ENCODE results near the gene SPTBN4. TPM values are rescaled to one million over a fixed set of nuclear protein-coding genes. Genes with fewer than 3 reads are reported as not detected.
"Not testable (repeated sequence)": the region's sequence is repeated elsewhere in the genome, so short reads cannot be mapped to it uniquely, and the experiment has no call there.

The SPTBN4 gene
- polyA plus RNA-seq, 12 donors: 0.14 to 0.83 (median 0.33) TPM; not detected in 2

- no peak for DNase-seq
Observed at GRCh38 chr19:40502647-40503319, 36.0 kb downstream of the SPTBN4 start.

- no peak for DNase-seq
Observed at GRCh38 chr19:40503320-40503695, 36.5 kb downstream of the SPTBN4 start.

- no peak for DNase-seq
Observed at GRCh38 chr19:40506099-40506498, 39.3 kb downstream of the SPTBN4 start.

- no peak for DNase-seq
Observed at GRCh38 chr19:40507892-40508291, 41.1 kb downstream of the SPTBN4 start.

GRCh38 chr19:40508739-40509260 is 42.0 kb downstream of the SPTBN4 start:
- no peak for DNase-seq

GRCh38 chr19:40510526-40511115 is 43.8 kb downstream of the SPTBN4 start:
- DNase-seq: no peak

- no peak for DNase-seq
Observed at GRCh38 chr19:40511487-40511886, 44.7 kb downstream of the SPTBN4 start.

- DNase-seq: no peak
Observed at GRCh38 chr19:40512110-40512472, 45.3 kb downstream of the SPTBN4 start.

GRCh38 chr19:40512473-40513344 is 45.9 kb downstream of the SPTBN4 start:
- DNase-seq: no peak

GRCh38 chr19:40513345-40513678 is 46.5 kb downstream of the SPTBN4 start:
- DNase-seq: no peak

- no peak for DNase-seq
Observed at GRCh38 chr19:40513741-40514315, 47.0 kb downstream of the SPTBN4 start.

- no peak for DNase-seq
Observed at GRCh38 chr19:40517248-40517647, 50.4 kb downstream of the SPTBN4 start.

GRCh38 chr19:40519352-40520322 is 52.8 kb downstream of the SPTBN4 start:
- DNase-seq: no peak

GRCh38 chr19:40521276-40521675 is 54.5 kb downstream of the SPTBN4 start:
- DNase-seq: no peak

- DNase-seq: not testable (repeated sequence)
Observed at GRCh38 chr19:40521900-40522299, 55.1 kb downstream of the SPTBN4 start.

- no peak for DNase-seq
Observed at GRCh38 chr19:40523322-40524047, 56.7 kb downstream of the SPTBN4 start.

- DNase-seq: no peak
Observed at GRCh38 chr19:40524133-40524549, 57.3 kb downstream of the SPTBN4 start.

- no peak for DNase-seq
Observed at GRCh38 chr19:40524655-40525054, 57.9 kb downstream of the SPTBN4 start.

- DNase-seq: no peak
Observed at GRCh38 chr19:40525234-40526051, 58.6 kb downstream of the SPTBN4 start.

GRCh38 chr19:40528078-40528477 is 61.3 kb downstream of the SPTBN4 start:
- no peak for DNase-seq

Data from muscle of arm (tissue), 12 donors.